ENCODE data around the gene AP1M2. TPM values are rescaled to one million over a fixed set of nuclear protein-coding genes. Genes with fewer than 3 reads are reported as not detected.

Gene AP1M2
- total RNA-seq, result not detected
- polyA plus RNA-seq, result under 1 TPM in 1 of 3 donors, not detected in 2; 0.25 TPM
- 0 to 0.17 (median 0.11) reads per million in 6 experiments for total RNA-seq

GRCh38 chr19:10587022-10587838 is at the start of gene AP1M2:
TSS of gene AP1M2 (minus strand) at chr19:10587312. CDS start at chr19:10587231, 81 bp downstream.
- Mint-ChIP-seq H3K4me3 (peak within 1 kb of the TSS in 1 of 10 donors; percentile 37), H3K27ac (peak within 1 kb of the TSS in 3 of 10 donors; percentile 16 to 66 (median 31)), H3K9me3 (no peaks in the 10 kb centered on the region), H3K27me3 (peaks cover 6 to 11% (median 7%) of the 10 kb centered on the region in 5 donors), H3K4me1 (peaks cover 6 to 15% (median 12%) of the 10 kb centered on the region in 4 donors), H3K36me3 (no peaks in the 10 kb centered on the region)
- POLR2A ChIA-PET, result no interaction called here
- no peak for ATAC-seq
- no peak for DNase-seq

- no peaks in the 10 kb centered on the region for H3K27me3 Mint-ChIP-seq
- no peak overlapping the region for H3K4me3 Mint-ChIP-seq
- no peaks in the 10 kb centered on the region for H3K9me3 Mint-ChIP-seq
- ATAC-seq (no peak), DNase-seq (no peak)
- peak overlapping the region in 9 of 10 donors; percentile 19 to 89 (median 70) for H3K27ac Mint-ChIP-seq
- H3K4me1 Mint-ChIP-seq, result peaks cover 11 to 32% (median 17%) of the 10 kb centered on the region in 4 donors
- H3K36me3 Mint-ChIP-seq, result peaks cover 5 to 94% (median 29%) of the 10 kb centered on the region in 3 donors
- POLR2A ChIA-PET, result interaction anchor here (0.6 to 0.9 kb wide), 2 partner anchors 30 to 56 kb away, joined by 3 to 4 read pairs; no protein-coding TSS in a partner anchor
Measured at GRCh38 chr19:10636304-10636972, 49.3 kb upstream of the AP1M2 start.

DNA sequence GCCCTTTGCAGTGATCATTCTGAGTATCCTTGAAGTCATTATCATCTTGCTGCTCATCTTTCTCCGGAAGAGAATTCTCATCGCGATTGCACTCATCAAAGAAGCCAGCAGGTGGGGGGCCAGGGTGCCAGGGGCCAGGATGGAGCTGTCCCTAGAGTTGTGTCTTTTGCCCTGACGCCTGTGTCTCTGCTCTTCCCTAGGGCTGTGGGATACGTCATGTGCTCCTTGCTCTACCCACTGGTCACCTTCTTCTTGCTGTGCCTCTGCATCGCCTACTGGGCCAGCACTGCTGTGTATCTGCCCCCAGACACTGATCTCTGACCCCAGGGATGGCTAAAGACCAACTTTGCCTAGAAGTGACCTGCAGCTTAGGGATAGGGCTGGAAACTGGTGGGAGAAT is 47.9 kb upstream of the AP1M2 start:
- Mint-ChIP-seq H3K36me3 (peaks cover 5 to 95% (median 29%) of the 10 kb centered on the region in 3 donors), H3K4me1 (peaks cover 9 to 21% (median 13%) of the 10 kb centered on the region in 4 donors), H3K27me3 (no peaks in the 10 kb centered on the region), H3K4me3 (no peak overlapping the region), H3K27ac (peak overlapping the region in 6 of 10 donors; percentile 18 to 46 (median 32)), H3K9me3 (no peaks in the 10 kb centered on the region)
- DNase-seq (no peak), ATAC-seq (no peak)
- POLR2A ChIA-PET, result interaction anchor here (1.0 to 1.2 kb wide), 2 partner anchors 9 to 15 kb away, joined by 3 to 4 read pairs; no protein-coding TSS in a partner anchor

DNA sequence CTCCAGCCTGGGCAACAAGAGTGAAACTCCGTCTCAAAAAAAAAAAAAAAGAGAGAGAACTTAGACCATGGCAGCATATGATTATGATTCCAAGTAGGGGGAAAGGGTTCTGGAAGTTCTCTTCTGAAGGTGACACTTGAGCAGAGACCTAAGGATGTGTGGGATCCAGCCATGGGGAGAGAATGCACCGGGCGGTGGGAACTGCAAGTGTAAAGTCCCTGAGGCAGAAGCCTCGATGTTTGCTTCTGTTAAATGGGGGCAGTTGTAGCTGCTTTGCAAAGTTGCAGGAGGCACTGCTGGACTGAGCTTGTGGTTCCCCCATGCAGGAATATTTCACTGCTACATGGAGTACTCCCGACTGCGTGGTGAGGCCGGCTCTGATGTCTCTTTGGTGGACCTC is 47.3 kb upstream of the AP1M2 start:
- H3K4me1 Mint-ChIP-seq, result peaks cover 9 to 21% (median 13%) of the 10 kb centered on the region in 4 donors
- no peaks in the 10 kb centered on the region for H3K27me3 Mint-ChIP-seq
- no peak overlapping the region for H3K4me3 Mint-ChIP-seq
- ATAC-seq, result no peak
- POLR2A ChIA-PET, result interaction anchor here (0.6 to 1.2 kb wide), 4 partner anchors 10 to 55 kb away, joined by 3 to 8 read pairs (median 4); no protein-coding TSS in a partner anchor
- H3K9me3 Mint-ChIP-seq, result no peaks in the 10 kb centered on the region
- H3K27ac Mint-ChIP-seq, result peak overlapping the region in 1 of 10 donors; percentile 18
- no peak for DNase-seq
- peaks cover 5 to 93% (median 29%) of the 10 kb centered on the region in 3 donors for H3K36me3 Mint-ChIP-seq

GRCh38 chr19:10631874-10632273 is 44.8 kb upstream of the AP1M2 start:
- H3K9me3 Mint-ChIP-seq, result no peaks in the 10 kb centered on the region
- DNase-seq (no peak), ATAC-seq (no peak)
- no peaks in the 10 kb centered on the region for H3K27me3 Mint-ChIP-seq
- peak overlapping the region in 6 of 10 donors; percentile 40 to 90 (median 50) for H3K27ac Mint-ChIP-seq
- no peak overlapping the region for H3K4me3 Mint-ChIP-seq
- peaks cover 0 to 88% (median 23%) of the 10 kb centered on the region in 3 donors for H3K36me3 Mint-ChIP-seq
- H3K4me1 Mint-ChIP-seq, result peaks cover 5 to 14% (median 9%) of the 10 kb centered on the region in 4 donors
- POLR2A ChIA-PET, result interaction anchor here (0.7 kb wide), 2 partner anchors 46 to 344 kb away, joined by 3 to 5 read pairs; no protein-coding TSS in a partner anchor

GRCh38 chr19:10625762-10626138 is 38.6 kb upstream of the AP1M2 start:
- peaks cover 20 to 49% (median 44%) of the 10 kb centered on the region in 4 donors for H3K4me1 Mint-ChIP-seq

DNA sequence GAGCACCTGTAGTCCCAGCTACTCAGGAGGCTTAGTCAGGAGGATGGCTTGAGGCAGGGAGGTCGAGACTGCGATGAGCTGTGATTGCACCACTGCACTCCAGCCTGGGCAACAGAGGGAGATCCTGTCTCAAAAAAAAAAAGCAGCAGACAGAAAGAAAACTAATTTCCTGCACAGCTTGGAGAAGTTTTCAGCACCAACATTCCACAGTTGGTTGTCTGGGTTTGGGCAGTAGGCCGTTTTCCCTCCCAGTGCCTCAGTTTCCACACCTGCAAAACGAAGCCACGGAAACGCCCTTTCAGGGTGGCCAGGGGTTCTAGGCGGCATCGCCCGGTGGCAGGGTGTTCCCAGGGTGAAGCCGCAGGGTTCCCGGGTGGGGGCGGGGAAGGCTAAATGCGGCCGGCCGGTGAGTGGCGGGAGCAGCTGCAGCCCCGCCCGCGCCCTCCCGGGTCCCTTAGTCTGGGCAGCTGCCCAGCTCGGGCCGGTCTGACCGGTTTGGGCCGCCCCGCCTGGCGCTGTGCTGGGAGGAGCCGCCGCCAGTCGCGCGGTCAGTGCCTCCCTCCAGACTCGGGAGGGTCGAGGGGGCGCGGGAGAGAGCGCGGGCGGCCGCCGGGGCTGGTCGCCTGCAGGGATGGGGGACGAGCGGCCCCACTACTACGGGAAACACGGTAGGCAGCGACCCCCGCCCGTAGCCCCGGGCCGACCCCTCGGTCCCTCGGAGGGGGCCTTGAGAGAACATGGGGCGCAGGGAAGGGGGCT is 38.1 kb upstream of the AP1M2 start, which contains the start of gene SLC44A2:
Gene SLC44A2, plus strand, starts transcription at position 551 of the 759 bp plus-strand sequence. Its CDS starts 81 bp downstream, at position 632.
- peaks cover 22 to 53% (median 48%) of the 10 kb centered on the region in 4 donors for H3K4me1 Mint-ChIP-seq
- peak within 1 kb of the TSS in 8 of 10 donors; percentile 39 to 81 (median 66) for H3K4me3 Mint-ChIP-seq

More at GRCh38 chr19:10625762-10626138, 38.6 kb upstream of the AP1M2 start:
- Mint-ChIP-seq H3K9me3 (no peaks in the 10 kb centered on the region), H3K27me3 (no peaks in the 10 kb centered on the region), H3K36me3 (peaks cover 0 to 51% (median 6%) of the 10 kb centered on the region in 3 donors), H3K27ac (peak overlapping the region in 8 of 10 donors; percentile 45 to 86 (median 69)), H3K4me3 (peak overlapping the region in 3 of 10 donors; percentile 14 to 33 (median 19))
- DNase-seq (no peak), ATAC-seq (no peak)
- POLR2A ChIA-PET, result interaction anchor here (1.4 to 2.0 kb wide), 2 partner anchors 23 to 27 kb away, joined by 4 to 12 read pairs; no protein-coding TSS in a partner anchor

GRCh38 chr19:10624585-10624984 is 37.5 kb upstream of the AP1M2 start:
- H3K4me3 Mint-ChIP-seq, result peak overlapping the region in 8 of 10 donors; percentile 39 to 81 (median 66)
- DNase-seq (peak in 4 of 10 donors; percentile 19 to 40 (median 32)), ATAC-seq (peak; percentile 78 to 90)
- H3K4me1 Mint-ChIP-seq, result peaks cover 22 to 57% (median 50%) of the 10 kb centered on the region in 4 donors
- H3K27ac Mint-ChIP-seq, result peak overlapping the region; percentile 81 to 92 (median 86)
- POLR2A ChIA-PET, result interaction anchor here (0.5 to 2.0 kb wide), 6 partner anchors 8 to 73 kb away, joined by 3 to 12 read pairs (median 4); no protein-coding TSS in a partner anchor
- H3K27me3 Mint-ChIP-seq, result no peaks in the 10 kb centered on the region
- no peaks in the 10 kb centered on the region for H3K9me3 Mint-ChIP-seq
- peaks cover 0 to 49% (median 7%) of the 10 kb centered on the region in 3 donors for H3K36me3 Mint-ChIP-seq

More for the DNA sequence above, 38.1 kb upstream of the AP1M2 start, which contains the start of gene SLC44A2:
- no peaks in the 10 kb centered on the region for H3K27me3 Mint-ChIP-seq
- ATAC-seq (peak; percentile 22), DNase-seq (no peak)
- H3K9me3 Mint-ChIP-seq, result no peaks in the 10 kb centered on the region
- H3K36me3 Mint-ChIP-seq, result peaks cover 0 to 51% (median 6%) of the 10 kb centered on the region in 3 donors
- H3K27ac Mint-ChIP-seq, result peak within 1 kb of the TSS; percentile 81 to 92 (median 86)
- POLR2A ChIA-PET, result interaction anchor here (0.5 to 2.0 kb wide), 6 partner anchors 9 to 74 kb away, joined by 3 to 12 read pairs (median 4); no protein-coding TSS in a partner anchor

- no peak for DNase-seq
- peaks cover 25 to 64% (median 61%) of the 10 kb centered on the region in 4 donors for H3K4me1 Mint-ChIP-seq
- peaks cover 0 to 44% (median 1%) of the 10 kb centered on the region in 3 donors for H3K36me3 Mint-ChIP-seq
- no peaks in the 10 kb centered on the region for H3K9me3 Mint-ChIP-seq
- H3K27me3 Mint-ChIP-seq, result no peaks in the 10 kb centered on the region
- H3K27ac Mint-ChIP-seq, result peak overlapping the region; percentile 46 to 91 (median 87)
- POLR2A ChIA-PET, result interaction anchor here (1.2 to 12.5 kb wide), 3 partner anchors 18 to 31 kb away, joined by 3 to 106 read pairs (median 7); no protein-coding TSS in a partner anchor
- H3K4me3 Mint-ChIP-seq, result peak overlapping the region in 4 of 10 donors; percentile 4 to 69 (median 48)
- ATAC-seq, result no peak
Measured at GRCh38 chr19:10621966-10622365, 34.9 kb upstream of the AP1M2 start.

DNA sequence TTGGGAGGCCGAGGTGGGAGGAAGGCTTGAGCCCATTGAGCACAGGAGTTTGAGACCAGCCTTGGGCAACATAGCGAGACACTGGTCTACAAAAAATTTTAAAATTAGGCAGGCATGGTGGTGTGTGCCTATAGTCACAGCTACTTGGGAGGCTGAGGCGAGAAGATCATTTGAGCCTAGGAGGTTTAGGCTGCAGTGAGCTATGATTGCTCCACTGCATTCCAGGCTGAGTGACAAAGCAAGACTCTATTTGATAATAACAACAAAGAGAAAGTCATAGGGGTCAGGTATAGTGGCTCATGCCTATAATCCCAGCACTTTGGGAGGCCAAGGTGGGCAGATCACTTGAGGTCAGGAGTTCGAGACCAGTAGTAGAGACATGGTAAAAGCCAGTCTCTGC is 33.7 kb upstream of the AP1M2 start:
- DNase-seq (no peak), ATAC-seq (no peak)
- Mint-ChIP-seq H3K27me3 (no peaks in the 10 kb centered on the region), H3K4me3 (peak overlapping the region in 7 of 10 donors; percentile 4 to 51 (median 36)), H3K4me1 (peaks cover 21 to 71% (median 64%) of the 10 kb centered on the region in 4 donors), H3K27ac (peak overlapping the region; percentile 58 to 87 (median 80)), H3K36me3 (peaks cover 0 to 38% (median 1%) of the 10 kb centered on the region in 3 donors), H3K9me3 (no peaks in the 10 kb centered on the region)
- POLR2A ChIA-PET, result interaction anchor here (0.6 to 12.5 kb wide), 5 partner anchors 8 to 30 kb away, joined by 3 to 106 read pairs (median 4); no protein-coding TSS in a partner anchor

DNA sequence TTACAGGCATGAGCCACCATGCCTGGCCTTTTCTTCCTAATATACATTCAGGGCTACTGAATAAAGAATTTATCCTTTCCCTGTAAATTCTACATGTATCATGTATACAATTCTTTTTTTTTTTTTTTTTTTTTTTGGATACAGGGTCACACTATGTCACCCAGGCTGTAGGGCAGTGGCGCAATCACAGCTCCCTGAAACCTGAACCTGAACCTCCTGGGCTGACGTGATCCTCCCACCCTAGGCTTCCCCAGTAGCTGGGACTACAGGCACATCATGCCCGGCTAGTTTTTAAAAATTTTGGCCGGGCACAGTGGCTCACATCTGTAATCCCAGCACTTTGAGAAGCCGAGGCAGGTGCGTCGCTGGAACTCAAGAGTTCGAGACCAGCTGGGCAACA is 31.7 kb upstream of the AP1M2 start:
- peaks cover 20 to 71% (median 60%) of the 10 kb centered on the region in 4 donors for H3K4me1 Mint-ChIP-seq
- DNase-seq, result no peak

More for the DNA sequence above, 31.7 kb upstream of the AP1M2 start:
- Mint-ChIP-seq H3K27ac (peak overlapping the region in 2 of 10 donors; percentile 56 to 88), H3K36me3 (peaks cover 0 to 45% (median 3%) of the 10 kb centered on the region in 3 donors), H3K27me3 (no peaks in the 10 kb centered on the region), H3K9me3 (no peaks in the 10 kb centered on the region), H3K4me3 (no peak overlapping the region)
- POLR2A ChIA-PET, result interaction anchor here (0.5 to 12.5 kb wide), 5 partner anchors 11 to 197 kb away, joined by 3 to 106 read pairs (median 5); no protein-coding TSS in a partner anchor
- ATAC-seq, result no peak

All from naive thymus-derived CD8-positive, alpha-beta T cell (primary cell).